Activated T-helper 17 cell treated with anti-CD3 and anti-CD28 coated beads, Interleukin-2, amount 50 U/mL, for 72 hours (primary cell): Measurements from ENCODE around the gene SNX14. TPM values are rescaled to one million over a fixed set of nuclear protein-coding genes. Genes with fewer than 3 reads are reported as not detected.

Experiments used
- ATAC-seq: fragments of 150-1000 bp; cut with Tn5 transposase; replicated peaks from 2 replicates; pipeline ENCODE4 v1.10.0; 2021; ENCODE audit warnings: mild to moderate bottlenecking, moderate library complexity
- H3K27ac Mint-ChIP-seq: one replicate; pipeline ENCODE4 v1.8.0; 2022; ENCODE audit warnings: mixed read lengths
- H3K27me3 Mint-ChIP-seq: one replicate; pipeline ENCODE4 v1.8.0; 2022; ENCODE audit warnings: mixed read lengths
- H3K36me3 Mint-ChIP-seq: one replicate; pipeline ENCODE4 v1.8.0; 2022; ENCODE audit warnings: low read depth, mild to moderate bottlenecking, mixed read lengths
- H3K4me1 Mint-ChIP-seq: one replicate; pipeline ENCODE4 v1.8.0; 2022; ENCODE audit warnings: mixed read lengths
- H3K4me3 Mint-ChIP-seq: one replicate; pipeline ENCODE4 v1.8.0; 2022; ENCODE audit warnings: mild to moderate bottlenecking, mixed read lengths
- H3K9me3 Mint-ChIP-seq: one replicate; pipeline ENCODE4 v1.8.0; 2022; ENCODE audit warnings: mixed read lengths
- total RNA-seq, 2 donors: library from RNA; stranded (reverse); gene quantifications; one replicate each; pipeline ENCODE4 v1.2.3, GENCODE V29; 2022

The SNX14 gene
- total RNA-seq, 2 donors from 2014 or later, result 59.1 to 76.6 TPM

DNA sequence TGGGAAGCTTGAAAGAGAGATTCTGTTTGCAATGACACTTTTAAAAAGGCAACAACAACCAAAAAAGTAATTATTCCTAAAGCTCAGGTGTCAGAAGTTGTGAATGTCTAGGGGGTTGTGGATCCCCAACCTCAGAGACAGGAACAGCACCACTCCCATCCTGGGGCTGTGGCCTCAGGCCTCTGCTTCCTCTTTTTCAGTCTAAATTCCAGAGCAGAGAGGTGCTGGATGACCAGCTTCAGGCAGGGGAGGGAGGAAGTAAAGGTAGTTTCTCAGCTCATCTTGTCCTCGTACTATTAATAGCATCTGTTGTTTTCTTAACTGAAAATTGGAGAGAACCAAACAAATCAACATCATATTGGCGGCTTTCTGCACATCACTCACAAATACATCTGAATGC, 135.5 kb downstream of the SNX14 start:
- ATAC-seq, result no peak
- no peaks in the 10 kb centered on the region for H3K9me3 Mint-ChIP-seq
- H3K27ac Mint-ChIP-seq, result no peak overlapping the region
- peaks cover 14% of the 10 kb centered on the region for H3K4me1 Mint-ChIP-seq
- H3K27me3 Mint-ChIP-seq, result peaks cover 24% of the 10 kb centered on the region
- H3K4me3 Mint-ChIP-seq, result no peak overlapping the region
- peaks cover 4% of the 10 kb centered on the region for H3K36me3 Mint-ChIP-seq

DNA sequence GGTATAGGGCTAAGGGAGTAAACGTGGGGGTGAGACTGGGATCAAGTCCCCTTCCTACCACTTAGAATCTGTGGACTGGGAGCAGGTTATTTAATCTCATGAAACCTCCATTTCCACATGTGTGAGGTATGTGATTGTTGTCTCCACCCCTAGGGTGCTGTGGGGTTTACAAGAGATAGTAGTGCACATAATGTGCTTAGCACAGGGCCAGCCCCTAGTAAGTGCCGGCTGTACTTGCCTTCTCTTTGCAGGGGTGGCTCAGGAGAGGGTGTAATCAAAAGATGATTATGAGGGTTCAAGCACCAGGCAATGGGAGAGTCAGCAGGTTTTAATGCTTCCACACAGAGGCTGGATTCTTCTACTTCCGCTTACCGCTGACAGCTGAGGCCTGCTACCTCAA, 136.9 kb downstream of the SNX14 start:
- Mint-ChIP-seq H3K36me3 (peaks cover 12% of the 10 kb centered on the region), H3K4me3 (no peak overlapping the region), H3K27ac (no peak overlapping the region), H3K9me3 (no peaks in the 10 kb centered on the region), H3K4me1 (peaks cover 3% of the 10 kb centered on the region), H3K27me3 (peaks cover 30% of the 10 kb centered on the region)
- ATAC-seq, result no peak

Other genes with a start within 250 kb of the SNX14 start
- 10 to 100 TPM in 1 of 2 donors, 1 to 10 TPM in 1; 1.2 to 10.5 TPM for gene NT5E, start 143.8 kb downstream of the SNX14 start, total RNA-seq
- 100 to 1,000 TPM; 106 to 175 TPM for gene SYNCRIP, start 49.0 kb upstream of the SNX14 start, total RNA-seq